Ramos (cell line): Measurements from ENCODE around the gene MRTFA.
"Not testable (repeated sequence)": the region's sequence is repeated elsewhere in the genome, so short reads cannot be mapped to it uniquely, and the experiment has no call there.

Source experiments
- in situ Hi-C: fragments of 300-500 bp; cut with MboI; formaldehyde crosslinking; loops from one replicate; pipeline ENCODE4 v1.14.3; 2022; ENCODE audit warnings: low sequenced_read_pairs; ENCODE audit not compliant: unreplicated experiment

Gene MRTFA

GRCh38 chr22:40567626-40568328 lies 68.7 kb downstream of the MRTFA start:
- in situ Hi-C loops: no loop called here

DNA sequence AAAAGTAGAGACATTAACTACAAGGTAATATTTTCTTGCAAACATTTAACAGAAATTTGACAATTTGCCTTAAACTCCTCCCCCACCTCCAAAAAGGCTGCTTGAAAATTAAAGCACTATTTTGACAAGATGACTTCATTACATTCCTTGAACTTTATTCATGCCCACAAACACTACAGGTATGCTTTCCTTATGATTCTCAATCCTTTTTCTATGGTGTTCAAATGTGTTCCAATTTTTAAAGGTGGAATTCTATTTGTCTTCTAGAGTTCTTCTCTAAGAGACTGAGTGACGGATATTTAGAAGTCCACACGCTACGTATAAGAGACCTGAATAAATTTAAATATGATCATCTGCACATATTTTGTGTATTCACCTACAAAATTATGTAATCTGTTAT lies 69.4 kb downstream of the MRTFA start:
- in situ Hi-C loops: no loop called here

- in situ Hi-C loops: no loop called here
These were observed 75.5 kb downstream of the MRTFA start for GRCh38 chr22:40560994-40561515.

DNA sequence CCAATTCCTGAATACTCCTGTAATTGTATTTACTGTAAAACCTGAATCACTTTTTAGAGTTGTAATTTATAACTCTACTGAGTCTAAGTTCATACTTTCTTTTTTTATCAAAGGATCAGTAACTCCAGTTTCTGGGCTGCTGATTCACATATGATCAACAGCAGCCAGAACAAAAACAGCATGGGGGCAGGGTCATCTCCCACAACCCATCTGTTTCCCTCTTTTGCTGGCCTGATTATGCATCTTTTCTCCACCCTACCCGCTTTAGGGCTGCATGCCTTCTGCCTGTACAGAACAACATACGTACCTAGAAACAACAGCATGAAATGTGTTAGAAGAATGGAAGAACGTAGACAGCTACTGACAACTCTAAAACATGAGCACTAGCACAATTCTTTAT lies 76.0 kb downstream of the MRTFA start:
- in situ Hi-C loops: no loop called here

DNA sequence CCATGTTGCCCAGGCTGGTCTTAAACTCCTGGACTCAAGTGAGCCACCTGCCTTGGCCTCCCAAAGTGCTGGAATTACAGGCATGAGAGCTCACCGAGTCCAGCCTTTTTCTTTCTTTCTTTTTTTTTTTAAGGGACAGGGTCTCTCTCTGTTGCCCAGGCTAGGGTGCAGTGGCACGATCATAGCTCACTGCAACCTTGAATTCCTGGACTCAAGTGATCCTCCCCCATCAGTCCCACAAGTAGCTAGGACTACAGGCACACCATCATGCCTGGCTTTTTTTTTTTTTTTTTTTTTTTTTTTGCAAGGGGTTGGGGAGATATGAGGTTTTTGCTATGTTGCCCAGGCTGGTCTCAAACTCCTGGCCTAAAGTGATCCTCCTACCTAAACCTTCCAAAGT lies 78.5 kb downstream of the MRTFA start:
- in situ Hi-C loops: no loop called here

DNA sequence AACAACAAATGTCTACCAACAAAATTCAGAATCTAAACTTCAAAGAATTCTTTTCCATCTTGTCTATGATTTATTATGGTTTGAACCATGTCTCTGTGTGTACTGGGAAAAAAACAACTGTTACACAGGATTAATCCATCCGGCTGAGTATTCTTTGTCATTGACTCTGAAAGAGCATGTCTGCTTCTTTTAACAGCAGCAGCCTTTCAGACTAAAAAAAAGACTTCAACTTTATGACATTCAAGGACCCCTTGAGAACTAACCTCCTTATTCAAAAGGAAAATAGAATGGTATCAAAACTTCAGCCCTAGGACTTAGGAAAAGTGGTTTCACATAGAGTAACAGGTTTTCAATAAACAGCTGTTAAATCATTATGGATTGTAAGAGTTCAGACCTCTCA lies 79.9 kb downstream of the MRTFA start:
- in situ Hi-C loops: no loop called here

DNA sequence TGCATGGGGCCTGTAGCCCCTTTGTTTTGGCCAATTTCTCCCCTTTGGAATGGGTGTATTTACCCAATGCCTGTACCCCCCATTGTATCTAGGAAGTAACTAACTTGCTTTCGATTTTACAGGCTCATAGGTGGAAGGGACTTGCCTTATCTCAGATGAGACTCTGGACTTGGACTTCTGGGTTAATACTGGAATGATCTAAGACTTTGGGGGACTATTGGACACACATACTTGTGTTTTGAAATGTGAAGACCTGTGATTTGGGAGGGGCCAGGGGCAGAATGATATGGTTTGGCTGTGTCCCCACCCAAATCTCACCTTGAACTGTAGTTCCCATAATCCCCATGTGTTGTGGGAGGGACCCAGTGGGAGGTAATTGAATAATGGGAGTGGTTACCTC lies 82.5 kb downstream of the MRTFA start:
- in situ Hi-C loops: not testable (repeated sequence)

GRCh38 chr22:40553014-40553554 lies 83.4 kb downstream of the MRTFA start:
- in situ Hi-C loops: no loop called here

DNA sequence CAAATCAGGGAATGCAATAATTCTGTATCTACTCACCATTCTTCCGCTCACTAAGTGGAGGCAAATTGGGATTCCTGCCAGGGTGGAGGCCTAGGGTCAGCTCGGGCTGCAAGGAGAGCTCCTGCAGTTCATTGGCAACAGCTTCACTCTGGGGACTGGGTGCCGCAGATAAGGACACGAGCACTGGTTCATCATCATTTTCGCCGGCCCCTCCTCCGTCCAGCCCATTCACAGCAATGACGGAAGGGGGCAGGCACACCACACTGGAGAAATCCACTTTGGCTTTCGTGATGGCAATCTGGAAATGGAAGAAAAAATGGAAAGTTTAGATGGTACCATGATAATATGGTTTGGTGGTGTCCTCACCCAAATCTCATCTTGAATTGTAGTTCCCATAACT lies 84.4 kb downstream of the MRTFA start:
- in situ Hi-C loops: no loop called here

GRCh38 chr22:40547729-40548143 lies 88.8 kb downstream of the MRTFA start:
- in situ Hi-C loops: no loop called here

DNA sequence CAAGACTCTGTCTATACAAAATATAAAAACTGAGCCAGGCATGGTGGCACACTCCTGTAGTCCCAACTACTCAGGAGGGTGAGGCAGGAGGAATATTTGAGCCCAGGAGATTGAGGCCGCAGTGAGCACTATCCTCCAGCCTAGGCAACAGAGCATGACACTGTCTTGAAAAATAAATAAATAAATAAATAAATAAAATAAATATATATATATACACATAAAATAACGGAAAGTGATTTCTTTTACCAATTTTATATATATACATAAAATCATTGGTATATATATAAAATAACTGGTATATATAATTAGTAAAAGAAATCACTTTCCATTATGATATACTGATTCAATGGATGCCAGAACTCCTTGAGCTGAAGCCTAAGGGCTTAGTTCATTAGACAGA lies 91.8 kb downstream of the MRTFA start:
- in situ Hi-C loops: no loop called here

DNA sequence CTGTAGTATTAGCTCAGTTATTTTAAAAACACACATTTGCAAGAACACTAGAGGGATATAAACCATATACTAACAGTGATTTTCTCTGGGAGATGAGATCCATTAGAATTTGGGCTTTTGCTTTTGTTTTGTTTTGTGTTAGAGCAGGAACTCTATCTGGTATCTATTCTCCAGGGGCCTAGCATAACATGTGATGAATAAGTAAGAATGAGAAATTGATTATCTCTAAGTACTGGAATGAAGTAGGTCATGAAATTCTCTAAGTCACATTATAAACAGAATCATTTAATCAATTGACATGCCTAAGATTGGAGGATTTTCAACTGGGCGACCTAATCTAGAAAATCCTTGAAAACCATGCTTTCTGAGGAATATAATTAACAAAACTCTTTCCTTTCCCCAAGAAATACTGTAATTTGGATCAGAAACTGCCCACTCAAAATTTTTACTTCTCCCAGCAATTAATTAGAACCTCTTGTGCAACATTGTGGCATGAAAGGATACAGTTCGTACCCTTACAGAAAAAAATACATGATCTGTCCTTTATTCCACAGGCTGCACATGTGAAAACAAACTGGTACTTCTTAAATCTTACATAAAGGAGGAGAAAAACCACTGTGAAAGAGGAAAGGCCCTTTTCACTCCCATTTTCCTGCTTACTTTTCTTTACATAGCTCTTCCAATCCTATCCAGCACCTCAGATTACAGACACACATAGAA lies 93.5 kb downstream of the MRTFA start:
- in situ Hi-C loops: no loop called here

DNA sequence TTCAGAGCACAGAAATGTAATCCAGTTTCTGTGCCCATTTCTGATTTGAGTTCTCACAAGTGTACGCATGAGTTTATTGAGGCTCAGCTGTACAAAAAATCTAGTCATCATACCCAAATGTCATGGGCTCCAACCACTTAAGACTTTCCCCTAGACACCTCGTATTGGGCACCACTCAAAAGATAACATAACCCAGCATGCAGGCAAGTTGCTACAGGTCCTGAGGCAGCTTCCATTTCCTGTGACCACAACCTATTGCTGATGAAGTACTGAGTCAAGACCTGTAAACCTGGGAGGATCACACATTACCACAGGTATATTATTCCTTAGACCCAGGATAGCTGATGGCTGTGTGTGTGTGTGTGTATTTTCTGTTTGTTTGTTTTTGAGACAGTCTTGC lies 95.2 kb downstream of the MRTFA start:
- in situ Hi-C loops: no loop called here

GRCh38 chr22:40540265-40540664 lies 96.3 kb downstream of the MRTFA start:
- in situ Hi-C loops: no loop called here

DNA sequence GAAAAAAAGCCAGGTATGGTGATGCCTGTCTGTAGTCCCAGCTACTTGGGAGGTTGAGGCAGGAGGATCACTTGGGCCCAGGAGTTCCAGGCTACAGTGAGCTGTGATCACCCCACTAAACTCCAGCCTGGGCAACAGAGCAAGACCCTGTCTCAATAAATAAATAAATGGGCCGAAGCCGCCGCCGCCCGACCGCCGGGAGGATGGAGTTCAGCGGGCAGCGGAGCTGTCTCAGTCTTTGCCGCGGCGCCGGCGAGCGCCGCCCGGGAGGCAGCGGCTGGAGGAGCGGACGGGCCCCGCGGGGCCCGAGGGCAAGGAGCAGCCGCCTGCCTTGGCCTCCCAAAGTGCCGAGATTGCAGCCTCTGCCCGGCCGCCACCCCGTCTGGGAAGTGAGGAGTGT lies 100.4 kb downstream of the MRTFA start:
- in situ Hi-C loops: not testable (repeated sequence)

- in situ Hi-C loops: no loop called here
These were observed 100.9 kb downstream of the MRTFA start for GRCh38 chr22:40535642-40536041.

DNA sequence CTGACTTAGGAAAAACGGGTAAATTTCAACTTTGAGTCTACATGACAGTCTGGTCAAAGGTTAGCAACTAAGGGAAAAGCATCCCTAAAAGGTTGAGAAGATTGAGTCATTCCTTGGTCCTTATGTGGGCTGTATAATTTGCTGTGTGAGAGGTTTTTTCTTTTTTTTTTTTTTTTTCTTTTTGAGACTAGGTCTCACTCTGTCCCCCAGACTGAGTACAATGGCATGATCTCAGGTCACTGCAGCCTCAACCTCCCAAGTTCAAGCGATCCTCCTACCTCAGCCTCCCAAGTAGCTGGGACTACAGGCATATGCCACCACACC lies 101.4 kb downstream of the MRTFA start:
- in situ Hi-C loops: no loop called here

DNA sequence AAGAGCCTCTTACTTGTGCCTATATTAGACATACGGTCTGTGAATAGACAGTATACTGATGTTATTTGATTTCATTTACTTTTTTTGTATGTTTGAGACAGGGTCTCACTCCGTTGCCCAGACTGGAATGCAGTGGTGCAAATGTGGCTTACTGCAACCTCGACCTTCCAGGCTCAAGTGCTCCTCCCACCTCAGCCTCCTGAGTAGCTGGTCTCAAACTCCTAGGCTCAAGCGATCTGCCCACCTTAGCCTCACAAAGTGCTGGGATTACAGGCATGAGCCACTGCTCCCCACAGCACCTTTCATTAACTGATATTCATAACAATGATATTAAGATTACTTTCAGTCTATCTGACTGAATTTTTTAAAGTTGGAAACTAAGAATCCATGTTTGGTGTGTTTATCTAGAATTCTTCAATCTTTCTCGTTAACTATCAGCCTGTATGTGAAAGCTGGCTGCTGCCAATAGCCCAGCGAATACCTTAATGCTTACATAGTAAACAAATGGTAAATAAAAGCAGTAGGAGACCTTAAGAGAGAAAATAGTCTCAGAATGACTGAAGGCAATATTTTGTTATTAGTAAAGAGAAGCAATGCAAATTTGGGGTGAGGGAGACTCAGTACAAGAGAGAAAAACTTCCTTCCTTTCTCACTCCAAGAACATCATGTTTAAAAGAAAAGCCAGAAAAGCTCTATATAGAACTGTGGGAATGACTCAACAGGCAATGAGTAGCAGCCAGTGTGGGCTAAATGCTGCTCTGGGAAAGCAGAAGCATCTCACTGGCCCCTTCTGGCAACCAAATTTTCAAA lies 101.9 kb downstream of the MRTFA start:
- in situ Hi-C loops: no loop called here

- in situ Hi-C loops: no loop called here
These were observed 102.7 kb downstream of the MRTFA start for GRCh38 chr22:40533712-40534378.
